CD4-positive, alpha-beta T cell treated with Interleukin-1 beta for 1 hour (primary cell): ENCODE data around the gene ABI3BP.
"Not testable (repeated sequence)": the region's sequence is repeated elsewhere in the genome, so short reads cannot be mapped to it uniquely, and the experiment has no call there.

ENCODE experiments used
- DNase-seq, 2 donors: peaks; one replicate each; pipeline ENCODE4 v3.0.0-alpha.2; 2020 to 2022

Gene ABI3BP

GRCh38 chr3:100993309-100993708 lies at the start of gene ABI3BP:
Gene ABI3BP (minus strand): TSS chr3:100993421. CDS start chr3:100993384, 37 bp downstream.
- no peak for DNase-seq

- DNase-seq = no peak
These were observed 46.1 kb upstream of the ABI3BP start for GRCh38 chr3:101039285-101039684.

GRCh38 chr3:101038880-101039279 lies 45.7 kb upstream of the ABI3BP start:
- DNase-seq = no peak

GRCh38 chr3:101038393-101038792 lies 45.2 kb upstream of the ABI3BP start:
- no peak for DNase-seq

GRCh38 chr3:101037613-101038012 lies 44.4 kb upstream of the ABI3BP start:
- no peak for DNase-seq

- DNase-seq = no peak
These were observed 43.5 kb upstream of the ABI3BP start for GRCh38 chr3:101036676-101037075.

- no peak for DNase-seq
These were observed 43.0 kb upstream of the ABI3BP start for GRCh38 chr3:101036213-101036618.

GRCh38 chr3:101027286-101027685 lies 34.1 kb upstream of the ABI3BP start:
- DNase-seq = no peak

- no peak for DNase-seq
These were observed 33.7 kb upstream of the ABI3BP start for GRCh38 chr3:101026881-101027280.

GRCh38 chr3:101026244-101026643 lies 33.0 kb upstream of the ABI3BP start:
- DNase-seq = no peak

GRCh38 chr3:101020351-101021015 lies 27.3 kb upstream of the ABI3BP start:
- DNase-seq = no peak

- DNase-seq = no peak
These were observed 23.8 kb upstream of the ABI3BP start for GRCh38 chr3:101017017-101017416.

GRCh38 chr3:101012312-101012711 lies 19.1 kb upstream of the ABI3BP start:
- not testable (repeated sequence) for DNase-seq

GRCh38 chr3:101011136-101011535 lies 17.9 kb upstream of the ABI3BP start:
- DNase-seq = no peak

- no peak for DNase-seq
These were observed 17.1 kb upstream of the ABI3BP start for GRCh38 chr3:101010296-101010695.

- DNase-seq = no peak
These were observed 16.2 kb upstream of the ABI3BP start for GRCh38 chr3:101009386-101009785.

GRCh38 chr3:100999160-100999559 lies 5.9 kb upstream of the ABI3BP start:
- no peak for DNase-seq

GRCh38 chr3:100994809-100995208 lies 1.6 kb upstream of the ABI3BP start:
- no peak for DNase-seq

GRCh38 chr3:100994187-100994586 lies 966 bp upstream of the ABI3BP start:
- DNase-seq = no peak

- no peak for DNase-seq
These were observed 799 bp downstream of the ABI3BP start for GRCh38 chr3:100992231-100993012.

GRCh38 chr3:100988080-100988479 lies 5.1 kb downstream of the ABI3BP start:
- DNase-seq = no peak

- no peak for DNase-seq
These were observed 8.9 kb downstream of the ABI3BP start for GRCh38 chr3:100984308-100984707.

- no peak for DNase-seq
These were observed 10.5 kb downstream of the ABI3BP start for GRCh38 chr3:100982710-100983109.

- no peak for DNase-seq
These were observed 11.9 kb downstream of the ABI3BP start for GRCh38 chr3:100981164-100981911.
